NB4 (cell line): Measurements from ENCODE around the gene GALNT15.

Experiments used
- MYC ChIP-seq: IDR thresholded peaks from 2 replicates; pipeline ENCODE4 v1.6.1; 2011; ENCODE audit warnings: low read depth, low read length
- TF ChIP-seq, protein P1 (sequence below): IDR thresholded peaks from one replicate; pipeline ENCODE4 v1.5.1; 2012; ENCODE audit warnings: low read depth, low read length

DNA sequence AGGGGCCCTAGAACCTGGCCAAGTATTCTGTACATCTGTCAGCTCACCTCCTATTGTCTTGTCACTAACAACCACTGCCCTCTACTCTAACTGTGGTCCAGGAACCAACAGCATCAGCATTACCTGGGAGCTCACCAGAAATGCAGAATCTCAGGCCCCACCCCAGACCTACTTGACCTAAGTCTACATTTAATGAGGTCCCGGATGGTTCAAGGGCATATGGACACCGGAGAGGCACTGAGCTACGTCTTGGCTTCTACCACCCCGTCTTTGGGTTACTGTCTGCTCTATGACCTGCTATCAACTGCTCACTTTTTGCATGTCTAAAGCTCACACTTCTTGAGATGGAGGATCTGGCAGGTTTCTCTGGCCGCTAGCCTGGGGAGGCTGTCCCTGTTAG lies 8.1 kb downstream of the GALNT15 start:
- TF ChIP-seq, protein P1, sequence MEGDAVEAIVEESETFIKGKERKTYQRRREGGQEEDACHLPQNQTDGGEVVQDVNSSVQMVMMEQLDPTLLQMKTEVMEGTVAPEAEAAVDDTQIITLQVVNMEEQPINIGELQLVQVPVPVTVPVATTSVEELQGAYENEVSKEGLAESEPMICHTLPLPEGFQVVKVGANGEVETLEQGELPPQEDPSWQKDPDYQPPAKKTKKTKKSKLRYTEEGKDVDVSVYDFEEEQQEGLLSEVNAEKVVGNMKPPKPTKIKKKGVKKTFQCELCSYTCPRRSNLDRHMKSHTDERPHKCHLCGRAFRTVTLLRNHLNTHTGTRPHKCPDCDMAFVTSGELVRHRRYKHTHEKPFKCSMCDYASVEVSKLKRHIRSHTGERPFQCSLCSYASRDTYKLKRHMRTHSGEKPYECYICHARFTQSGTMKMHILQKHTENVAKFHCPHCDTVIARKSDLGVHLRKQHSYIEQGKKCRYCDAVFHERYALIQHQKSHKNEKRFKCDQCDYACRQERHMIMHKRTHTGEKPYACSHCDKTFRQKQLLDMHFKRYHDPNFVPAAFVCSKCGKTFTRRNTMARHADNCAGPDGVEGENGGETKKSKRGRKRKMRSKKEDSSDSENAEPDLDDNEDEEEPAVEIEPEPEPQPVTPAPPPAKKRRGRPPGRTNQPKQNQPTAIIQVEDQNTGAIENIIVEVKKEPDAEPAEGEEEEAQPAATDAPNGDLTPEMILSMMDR, result no peak
- no peak for TF ChIP-seq MYC
